ENCODE results near the gene KIRREL1.

Gene KIRREL1

GRCh38 chr1:158140764-158141192 lies 147.3 kb downstream of the KIRREL1 start:
- no peak for DNase-seq (ENCODE audit: low read depth in 2 of 3, low spot score in 2 of 3)

- no peak for DNase-seq (ENCODE audit: low read depth in 2 of 3, low spot score in 2 of 3)
Measured at GRCh38 chr1:158145173-158145719, 151.8 kb downstream of the KIRREL1 start.

- DNase-seq (ENCODE audit: low read depth in 2 of 3, low spot score in 2 of 3): no peak
Measured at GRCh38 chr1:158146165-158146564, 152.7 kb downstream of the KIRREL1 start.

- no peak for DNase-seq (ENCODE audit: low read depth in 2 of 3, low spot score in 2 of 3)
Measured at GRCh38 chr1:158146739-158147138, 153.3 kb downstream of the KIRREL1 start.

GRCh38 chr1:158147401-158147800 lies 154.0 kb downstream of the KIRREL1 start:
- DNase-seq (ENCODE audit: low read depth in 2 of 3, low spot score in 2 of 3): no peak

- DNase-seq (ENCODE audit: low read depth in 2 of 3, low spot score in 2 of 3): no peak
Measured at GRCh38 chr1:158147869-158148268, 154.4 kb downstream of the KIRREL1 start.

GRCh38 chr1:158148468-158148867 lies 155.0 kb downstream of the KIRREL1 start:
- no peak for DNase-seq (ENCODE audit: low read depth in 2 of 3, low spot score in 2 of 3)

GRCh38 chr1:158149175-158149574 lies 155.7 kb downstream of the KIRREL1 start:
- DNase-seq (ENCODE audit: low read depth in 2 of 3, low spot score in 2 of 3): no peak

Measured in activated CD8-positive, alpha-beta memory T cell treated with anti-CD3 and anti-CD28 coated beads for 48 hours (primary cell).